NT2/D1 (cell line): ENCODE data around the gene PRRG2.
A peak's percentile ranks its signal among the peaks of the same experiment; 100 is the strongest.

Source experiments
- DNase-seq: peaks from one replicate; pipeline ENCODE4 v3.0.0-alpha.2; 2011; ENCODE audit warnings: low read depth, low spot score
- H3K27me3 ChIP-seq: 2 replicates; pipeline ENCODE4 v1.6.0; 2011; ENCODE audit warnings: mild to moderate bottlenecking; ENCODE audit not compliant: insufficient read length, insufficient read depth
- H3K36me3 ChIP-seq: 2 replicates; pipeline ENCODE4 v1.6.1; 2011; ENCODE audit warnings: mild to moderate bottlenecking, low read length, mixed read lengths; ENCODE audit not compliant: insufficient read depth, insufficient read length
- H3K4me1 ChIP-seq: 2 replicates; pipeline ENCODE4 v1.5.1; 2011; ENCODE audit not compliant: insufficient read depth, insufficient read length
- H3K4me3 ChIP-seq: 2 replicates; pipeline ENCODE4 v1.5.1; 2011; ENCODE audit warnings: low read depth; ENCODE audit not compliant: insufficient read length
- H3K9ac ChIP-seq: 2 replicates; pipeline ENCODE4 v1.6.0; 2011; ENCODE audit warnings: low read depth; ENCODE audit not compliant: insufficient read length
- H3K9me3 ChIP-seq: 2 replicates; pipeline ENCODE4 v1.5.1; 2011; ENCODE audit warnings: mild to moderate bottlenecking, low read length; ENCODE audit not compliant: insufficient read depth
- SUZ12 ChIP-seq: IDR thresholded peaks from 2 replicates; pipeline ENCODE4 v1.6.1; 2011; ENCODE audit not compliant: insufficient read length, insufficient read depth; ENCODE audit errors: extremely low read depth
- YY1 ChIP-seq: IDR thresholded peaks from 2 replicates; pipeline ENCODE4 v1.6.1; 2011; ENCODE audit not compliant: insufficient read length, insufficient read depth
- ZNF274 ChIP-seq: IDR thresholded peaks from 2 replicates; pipeline ENCODE4 v1.6.1; 2011; ENCODE audit warnings: mild to moderate bottlenecking, low read depth, low read length

Gene PRRG2

GRCh38 chr19:49580264-49581006, 681 bp upstream of the PRRG2 start, which contains the start of gene NOSIP:
NOSIP (minus strand) TSS chr19:49580556; CDS start chr19:49560691, 19,865 bp downstream.
- Histone ChIP-seq H3K9me3 (no peaks in the 10 kb centered on the region), H3K4me1 (peaks cover 7% of the 10 kb centered on the region), H3K27me3 (no peaks in the 10 kb centered on the region), H3K36me3 (peaks cover 9% of the 10 kb centered on the region), H3K9ac (peak within 1 kb of the TSS; percentile 93), H3K4me3 (peak within 1 kb of the TSS; percentile 67)
- peak; percentile 92 for DNase-seq
- TF ChIP-seq YY1 (no peak), ZNF274 (no peak), SUZ12 (no peak)

GRCh38 chr19:49583239-49583638, 2.1 kb downstream of the PRRG2 start:
- Histone ChIP-seq H3K4me3 (no peak overlapping the region), H3K9me3 (no peaks in the 10 kb centered on the region), H3K27me3 (no peaks in the 10 kb centered on the region), H3K36me3 (no peaks in the 10 kb centered on the region), H3K9ac (no peak overlapping the region), H3K4me1 (peaks cover 9% of the 10 kb centered on the region)
- TF ChIP-seq YY1 (no peak), SUZ12 (no peak), ZNF274 (no peak)
- no peak for DNase-seq

DNA sequence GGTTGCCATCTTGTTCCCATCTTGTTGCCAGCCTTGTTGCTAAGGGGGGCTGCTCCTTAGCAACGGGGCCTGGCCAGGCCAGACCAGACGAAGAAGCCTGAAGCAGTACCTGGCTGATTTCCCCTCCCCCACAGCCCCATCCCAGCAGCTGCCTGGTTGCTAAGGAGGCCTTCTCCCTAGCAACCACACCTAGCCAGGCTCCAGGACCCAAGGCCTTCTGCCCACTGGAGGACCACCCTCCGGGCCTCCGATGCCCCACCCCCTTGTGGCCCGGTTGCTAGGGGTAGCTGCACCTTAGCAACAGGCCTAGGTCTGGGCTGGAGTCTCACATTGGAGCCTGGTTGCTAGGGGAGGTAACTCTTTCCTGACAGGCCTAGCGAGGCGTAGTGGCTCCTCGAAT, 3.9 kb downstream of the PRRG2 start:
- no peak for DNase-seq
- Histone ChIP-seq H3K4me3 (no peak overlapping the region), H3K9ac (no peak overlapping the region)

GRCh38 chr19:49587227-49587626, 6.1 kb downstream of the PRRG2 start:
- no peak overlapping the region for H3K4me3 ChIP-seq
- H3K27me3 ChIP-seq = no peaks in the 10 kb centered on the region
- H3K4me1 ChIP-seq = peaks cover 12% of the 10 kb centered on the region
- no peak overlapping the region for H3K9ac ChIP-seq
- H3K36me3 ChIP-seq = no peaks in the 10 kb centered on the region
- no peak for DNase-seq
- H3K9me3 ChIP-seq = no peaks in the 10 kb centered on the region
- TF ChIP-seq ZNF274 = no peak
- TF ChIP-seq YY1 = no peak
- TF ChIP-seq SUZ12 = no peak

More for the DNA sequence above, 3.9 kb downstream of the PRRG2 start:
- Histone ChIP-seq H3K4me1 (peaks cover 12% of the 10 kb centered on the region), H3K36me3 (no peaks in the 10 kb centered on the region), H3K27me3 (no peaks in the 10 kb centered on the region), H3K9me3 (no peaks in the 10 kb centered on the region)
- TF ChIP-seq ZNF274 = no peak
- TF ChIP-seq SUZ12 = no peak
- TF ChIP-seq YY1 = no peak

DNA sequence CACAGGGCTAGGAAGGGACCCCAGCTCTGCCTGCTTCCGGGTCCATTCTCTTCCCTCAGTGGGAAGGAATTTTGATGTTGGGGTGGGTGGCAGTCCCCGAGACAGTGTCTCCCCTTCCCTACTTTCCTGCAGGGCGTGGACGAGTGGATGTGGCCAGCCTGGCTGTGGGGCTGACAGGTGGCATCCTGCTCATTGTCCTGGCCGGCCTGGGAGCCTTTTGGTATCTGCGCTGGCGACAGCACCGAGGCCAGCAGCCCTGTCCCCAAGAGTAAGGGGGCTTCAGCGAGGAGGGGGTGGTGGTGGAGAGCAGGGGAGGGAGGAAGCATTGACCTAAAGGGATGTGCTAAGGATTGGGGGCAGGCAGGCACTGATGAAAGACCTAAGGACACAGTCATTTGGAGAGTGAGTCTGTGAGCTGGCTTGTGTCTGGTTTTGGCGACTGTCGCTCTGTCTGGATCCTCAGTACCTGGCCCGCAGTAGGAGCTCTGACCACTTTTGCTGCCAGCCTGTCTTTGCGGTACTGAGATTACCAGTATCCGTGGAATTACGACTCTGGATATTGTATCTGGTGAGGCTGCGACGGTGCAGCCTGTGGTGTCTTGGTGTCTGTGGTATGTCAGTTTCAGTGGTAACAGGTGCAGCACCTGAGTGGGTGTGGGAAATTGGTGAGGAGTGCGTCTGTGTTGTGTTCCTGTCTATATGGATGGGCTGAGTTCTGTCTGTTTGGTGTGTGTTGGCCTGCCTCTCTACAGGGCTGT, 7.4 kb downstream of the PRRG2 start:
- Histone ChIP-seq H3K4me1 (peaks cover 12% of the 10 kb centered on the region), H3K36me3 (no peaks in the 10 kb centered on the region), H3K9ac (no peak overlapping the region), H3K4me3 (no peak overlapping the region), H3K9me3 (no peaks in the 10 kb centered on the region), H3K27me3 (no peaks in the 10 kb centered on the region)
- DNase-seq = no peak
- no peak for TF ChIP-seq YY1

- H3K36me3 ChIP-seq = peaks cover 9% of the 10 kb centered on the region
- TF ChIP-seq ZNF274 (no peak), SUZ12 (no peak), YY1 (no peak)
- no peaks in the 10 kb centered on the region for H3K27me3 ChIP-seq
- H3K4me3 ChIP-seq = no peak overlapping the region
- no peak for DNase-seq
- peaks cover 12% of the 10 kb centered on the region for H3K4me1 ChIP-seq
- no peaks in the 10 kb centered on the region for H3K9me3 ChIP-seq
- H3K9ac ChIP-seq = no peak overlapping the region
Measured at GRCh38 chr19:49589502-49589905, 8.4 kb downstream of the PRRG2 start.
